BJ (cell line): ENCODE results near the gene KITLG. TPM values are rescaled to one million over a fixed set of nuclear protein-coding genes. Genes with fewer than 3 reads are reported as not detected.
"Not testable (repeated sequence)": the region's sequence is repeated elsewhere in the genome, so short reads cannot be mapped to it uniquely, and the experiment has no call there.

ENCODE experiments used
- CTCF ChIA-PET: fragments of 350-600 bp; formaldehyde crosslinking; extraction: SDS; loops from one replicate; lab custom pipeline; 2021; ENCODE audit warnings: antibody characterized with exemption, inconsistent platforms; lab: Yijun Ruan, JAX
- POLR2A ChIA-PET: fragments of 300-600 bp; sonication (Branson Sonifier 250); formaldehyde crosslinking; extraction: SDS; loops from one replicate; lab custom pipeline; 2021; ENCODE audit warnings: antibody characterized with exemption; lab: Charles Lee
- DNase-seq: peaks from one replicate; pipeline ENCODE4 v3.0.0-alpha.2; 2011; ENCODE audit warnings: low read depth
- H3K27me3 ChIP-seq: 2 replicates; pipeline ENCODE4 v1.6.0; 2011; ENCODE audit warnings: low read length; ENCODE audit not compliant: control insufficient read depth, insufficient read depth
- H3K36me3 ChIP-seq: 2 replicates; pipeline ENCODE4 v1.5.1; 2011; ENCODE audit warnings: low read length; ENCODE audit not compliant: control insufficient read depth, insufficient read depth
- H3K4me3 ChIP-seq: 2 replicates; pipeline ENCODE4 v1.5.1; 2011; ENCODE audit warnings: low read depth, mild to moderate bottlenecking, control low read depth, low read length
- polyA plus RNA-seq: library from polyadenylated mRNA; depleted of rRNA; stranded (reverse); fragments of >200 nt; gene quantifications from 2 replicates; pipeline ENCODE4 v1.2.3, GENCODE V29; 2011
- TF ChIP-seq, protein P1 (sequence below): IDR thresholded peaks from 2 replicates; pipeline ENCODE4 v1.5.1; 2011; ENCODE audit warnings: low read depth, mild to moderate bottlenecking, control low read depth, inconsistent platforms, low read length, moderate library complexity; ENCODE audit not compliant: insufficient read depth

KITLG gene
- polyA plus RNA-seq, 1 experiment = 17.0 TPM

DNA sequence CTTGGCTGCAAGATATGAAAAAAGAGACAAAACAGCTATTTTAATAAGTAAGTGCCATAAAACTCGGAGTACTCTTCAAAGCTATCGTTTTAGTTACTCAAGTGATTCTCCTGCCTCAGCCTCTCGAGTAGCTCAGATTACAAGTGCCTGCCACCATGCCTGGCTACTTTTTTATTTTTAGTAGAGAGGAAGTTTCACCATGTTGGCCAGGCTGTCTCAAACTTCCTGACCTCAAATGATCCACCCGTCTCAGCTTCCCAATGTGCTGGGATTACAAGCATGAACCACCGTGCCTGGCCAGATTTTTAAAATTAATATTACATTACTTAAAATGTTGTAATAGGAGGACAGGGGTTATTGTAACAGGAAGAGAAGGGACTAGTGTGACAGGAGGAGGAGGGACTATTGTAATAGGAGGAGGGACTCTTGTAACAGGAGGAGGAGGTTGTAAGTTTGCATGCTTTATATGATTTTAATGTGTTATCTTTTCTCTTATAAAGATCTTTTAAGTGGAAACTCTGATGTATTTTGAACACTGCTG lies 61.3 kb downstream of the KITLG start:
- TF ChIP-seq, protein P1, sequence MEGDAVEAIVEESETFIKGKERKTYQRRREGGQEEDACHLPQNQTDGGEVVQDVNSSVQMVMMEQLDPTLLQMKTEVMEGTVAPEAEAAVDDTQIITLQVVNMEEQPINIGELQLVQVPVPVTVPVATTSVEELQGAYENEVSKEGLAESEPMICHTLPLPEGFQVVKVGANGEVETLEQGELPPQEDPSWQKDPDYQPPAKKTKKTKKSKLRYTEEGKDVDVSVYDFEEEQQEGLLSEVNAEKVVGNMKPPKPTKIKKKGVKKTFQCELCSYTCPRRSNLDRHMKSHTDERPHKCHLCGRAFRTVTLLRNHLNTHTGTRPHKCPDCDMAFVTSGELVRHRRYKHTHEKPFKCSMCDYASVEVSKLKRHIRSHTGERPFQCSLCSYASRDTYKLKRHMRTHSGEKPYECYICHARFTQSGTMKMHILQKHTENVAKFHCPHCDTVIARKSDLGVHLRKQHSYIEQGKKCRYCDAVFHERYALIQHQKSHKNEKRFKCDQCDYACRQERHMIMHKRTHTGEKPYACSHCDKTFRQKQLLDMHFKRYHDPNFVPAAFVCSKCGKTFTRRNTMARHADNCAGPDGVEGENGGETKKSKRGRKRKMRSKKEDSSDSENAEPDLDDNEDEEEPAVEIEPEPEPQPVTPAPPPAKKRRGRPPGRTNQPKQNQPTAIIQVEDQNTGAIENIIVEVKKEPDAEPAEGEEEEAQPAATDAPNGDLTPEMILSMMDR = no peak
- CTCF ChIA-PET = interaction anchor here (0.7 kb wide), 1 partner anchor 9 kb away, joined by 3 read pairs; no protein-coding TSS in a partner anchor
- H3K4me3 ChIP-seq = no peak overlapping the region
- DNase-seq = no peak
- H3K36me3 ChIP-seq = 0 out of 2 replicates have a peak, but pooled peaks cover 1% of the 10 kb centered on the region
- no peaks in the 10 kb centered on the region for H3K27me3 ChIP-seq
- POLR2A ChIA-PET = no interaction called here

DNA sequence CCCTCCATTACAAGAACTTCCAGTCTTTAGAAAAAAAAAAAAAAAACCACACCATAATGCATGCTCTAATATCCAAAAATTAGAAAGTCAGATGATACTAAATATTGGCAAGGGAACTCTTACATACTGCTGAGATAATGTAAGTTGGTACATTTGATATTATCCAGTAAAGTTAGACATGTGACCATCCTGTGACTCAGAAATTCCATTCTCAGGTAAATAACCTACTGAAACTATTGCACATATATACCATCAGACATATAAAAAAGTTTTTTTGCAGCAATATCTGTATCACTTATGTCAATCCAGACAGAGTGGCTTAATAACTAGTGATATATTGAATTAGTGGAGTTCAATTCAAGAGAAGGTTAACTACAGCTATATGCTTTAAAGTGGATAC lies 63.5 kb downstream of the KITLG start:
- CTCF ChIA-PET = no interaction called here
- POLR2A ChIA-PET = no interaction called here
- Histone ChIP-seq H3K36me3 (0 out of 2 replicates have a peak, but pooled peaks cover 1% of the 10 kb centered on the region), H3K27me3 (no peaks in the 10 kb centered on the region), H3K4me3 (no peak overlapping the region)
- DNase-seq = no peak
- TF ChIP-seq, protein P1 = no peak

DNA sequence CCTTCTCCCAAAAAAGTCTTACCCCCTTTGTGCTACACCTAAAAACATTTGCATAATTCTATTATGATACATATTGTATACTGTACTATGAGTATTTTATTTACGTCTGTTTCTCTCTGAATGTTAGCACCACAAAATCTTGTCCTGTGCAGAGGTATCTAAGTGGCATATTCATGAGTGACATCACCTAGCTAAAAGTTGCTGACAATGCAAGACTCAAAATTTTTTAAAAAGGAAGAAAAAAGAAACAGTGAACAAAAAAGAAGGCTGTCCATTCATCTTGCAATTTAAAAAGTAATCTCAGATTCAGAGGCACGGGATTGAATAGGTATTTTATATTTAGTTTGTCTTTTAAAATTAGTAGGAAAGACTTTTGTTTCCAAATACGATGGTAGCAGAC lies 69.4 kb downstream of the KITLG start:
- TF ChIP-seq, protein P1 = no peak
- ChIA-PET POLR2A (no interaction called here), CTCF (interaction anchor here (1.9 kb wide), 1 partner anchor 18 kb away, joined by 6 read pairs; no protein-coding TSS in a partner anchor)
- Histone ChIP-seq H3K36me3 (no peaks in the 10 kb centered on the region), H3K4me3 (no peak overlapping the region), H3K27me3 (no peaks in the 10 kb centered on the region)
- DNase-seq = no peak

DNA sequence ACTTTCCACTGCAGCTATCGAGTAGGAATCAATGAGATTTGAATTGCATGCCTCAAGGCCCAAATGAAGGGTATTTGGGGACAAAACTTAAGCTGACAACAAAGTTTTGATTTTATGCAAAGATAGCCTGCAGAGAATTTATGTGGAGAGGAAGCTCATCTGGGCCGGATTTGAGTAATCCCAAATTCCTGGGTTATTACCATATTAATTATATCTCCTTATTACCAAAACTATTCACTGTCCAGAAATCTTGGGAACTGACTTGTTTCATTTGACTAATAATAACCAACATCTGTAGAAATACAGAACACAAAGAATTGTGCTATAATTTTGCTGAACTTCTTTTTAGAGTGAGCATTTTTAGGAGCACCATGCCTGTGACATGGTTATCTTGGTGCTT lies 70.4 kb downstream of the KITLG start:
- ChIA-PET CTCF (interaction anchor here (1.5 to 1.9 kb wide), 2 partner anchors 9 to 17 kb away, joined by 3 to 6 read pairs; no protein-coding TSS in a partner anchor), POLR2A (no interaction called here)
- DNase-seq = no peak
- H3K4me3 ChIP-seq = no peak overlapping the region
- H3K27me3 ChIP-seq = no peaks in the 10 kb centered on the region
- TF ChIP-seq, protein P1 = no peak
- no peaks in the 10 kb centered on the region for H3K36me3 ChIP-seq

DNA sequence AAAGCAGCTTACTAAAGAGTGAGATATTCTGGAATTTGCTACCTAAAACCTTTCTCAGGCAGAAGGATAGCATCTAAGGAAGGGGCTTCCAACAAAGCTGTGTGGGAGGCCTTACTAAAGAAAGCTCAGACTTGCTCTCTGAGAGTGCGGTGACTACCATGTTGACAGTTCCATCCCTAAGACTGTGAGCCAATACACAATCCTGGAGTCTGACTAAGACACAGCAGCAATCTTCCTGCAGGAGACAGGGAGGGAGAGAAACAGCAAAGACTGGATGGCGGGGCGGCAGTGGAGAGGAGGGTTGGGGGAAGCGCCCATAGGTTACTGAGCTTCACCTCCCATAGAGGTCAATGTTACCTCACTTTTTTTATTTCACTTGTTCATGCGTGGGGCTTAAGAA lies 70.9 kb downstream of the KITLG start:
- TF ChIP-seq, protein P1 = no peak
- DNase-seq = no peak
- CTCF ChIA-PET = interaction anchor here (1.5 to 1.9 kb wide), 2 partner anchors 9 to 16 kb away, joined by 3 to 6 read pairs; no protein-coding TSS in a partner anchor
- POLR2A ChIA-PET = no interaction called here
- no peak overlapping the region for H3K4me3 ChIP-seq
- H3K27me3 ChIP-seq = no peaks in the 10 kb centered on the region
- H3K36me3 ChIP-seq = no peaks in the 10 kb centered on the region

DNA sequence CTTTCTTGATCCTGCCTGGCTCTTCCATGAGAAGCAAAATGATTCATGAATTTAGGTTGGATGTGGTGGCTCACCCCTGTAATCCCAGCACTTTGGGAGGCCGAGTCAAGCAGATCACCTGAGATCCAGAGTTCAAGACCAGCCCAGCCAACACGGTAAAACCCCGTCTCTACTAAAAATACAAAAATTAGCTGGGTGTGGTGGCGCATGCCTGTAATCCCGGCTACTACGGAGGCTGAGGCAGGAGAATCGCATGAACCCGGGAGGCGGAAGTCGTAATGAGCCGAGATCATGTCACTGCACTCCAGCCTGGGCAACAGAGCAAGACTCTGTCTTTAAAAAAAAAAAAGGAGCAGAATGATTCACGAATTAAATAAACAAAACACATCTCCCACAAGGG lies 72.4 kb downstream of the KITLG start:
- H3K4me3 ChIP-seq, H3K27me3 ChIP-seq, POLR2A ChIA-PET, CTCF ChIA-PET, H3K36me3 ChIP-seq, DNase-seq: not testable (repeated sequence)
